ENCODE measurements around the gene ZNF267.
"Not testable (repeated sequence)": the region's sequence is repeated elsewhere in the genome, so short reads cannot be mapped to it uniquely, and the experiment has no call there.

ZNF267 gene

GRCh38 chr16:31879937-31880321 lies 6.3 kb downstream of the ZNF267 start:
- Histone ChIP-seq H3K27me3 (ENCODE audit: control insufficient read depth in 1 of 2, insufficient read depth in 2 of 2, low read length in 2 of 2) (no peaks in the 10 kb centered on the region), H3K4me3 (ENCODE audit: low read length in 2 of 2) (no peak overlapping the region), H3K27ac (ENCODE audit: low read length) (peak overlapping the region; percentile 71), H3K9me3 (ENCODE audit: control insufficient read depth in 2 of 2, low read length in 2 of 2) (no peaks in the 10 kb centered on the region), H3K36me3 (ENCODE audit: control insufficient read depth in 2 of 2, insufficient read depth in 2 of 2, low read length in 2 of 2) (no peaks in the 10 kb centered on the region), H3K4me1 (ENCODE audit: control insufficient read depth, insufficient read depth, low read length) (peaks cover 33% of the 10 kb centered on the region), H3K9ac (ENCODE audit: low read length in 2 of 2) (no peak overlapping the region)

- peaks cover 27% of the 10 kb centered on the region for H3K4me1 ChIP-seq (ENCODE audit: control insufficient read depth, insufficient read depth, low read length)
- peak overlapping the region; percentile 71 for H3K27ac ChIP-seq (ENCODE audit: low read length)
Measured at GRCh38 chr16:31880322-31880979, 6.8 kb downstream of the ZNF267 start.

GRCh38 chr16:31886227-31886626 lies 12.6 kb downstream of the ZNF267 start:
- no peaks in the 10 kb centered on the region for H3K27me3 ChIP-seq (ENCODE audit: control insufficient read depth in 1 of 2, insufficient read depth in 2 of 2, low read length in 2 of 2)
- no peaks in the 10 kb centered on the region for H3K9me3 ChIP-seq (ENCODE audit: control insufficient read depth in 2 of 2, low read length in 2 of 2)
- H3K9ac ChIP-seq (ENCODE audit: low read length in 2 of 2) = no peak overlapping the region
- H3K36me3 ChIP-seq (ENCODE audit: control insufficient read depth in 2 of 2, insufficient read depth in 2 of 2, low read length in 2 of 2) = peaks cover 11 to 20% of the 10 kb centered on the region in 2 donors
- no peaks in the 10 kb centered on the region for H3K4me1 ChIP-seq (ENCODE audit: control insufficient read depth, insufficient read depth, low read length)
- H3K27ac ChIP-seq (ENCODE audit: low read length) = no peak overlapping the region
- H3K4me3 ChIP-seq (ENCODE audit: low read length in 2 of 2) = no peak overlapping the region

More at GRCh38 chr16:31880322-31880979, 6.8 kb downstream of the ZNF267 start:
- Histone ChIP-seq H3K36me3 (ENCODE audit: control insufficient read depth in 2 of 2, insufficient read depth in 2 of 2, low read length in 2 of 2) (peaks cover 2 to 5% of the 10 kb centered on the region in 2 donors), H3K4me3 (ENCODE audit: low read length in 2 of 2) (peak overlapping the region in 1 of 2 donors; percentile 35), H3K9me3 (ENCODE audit: control insufficient read depth in 2 of 2, low read length in 2 of 2) (no peaks in the 10 kb centered on the region), H3K9ac (ENCODE audit: low read length in 2 of 2) (peak overlapping the region in 1 of 2 donors; percentile 13), H3K27me3 (ENCODE audit: control insufficient read depth in 1 of 2, insufficient read depth in 2 of 2, low read length in 2 of 2) (no peaks in the 10 kb centered on the region)

- Histone ChIP-seq H3K9ac (ENCODE audit: low read length in 2 of 2) (no peak overlapping the region), H3K27me3 (ENCODE audit: control insufficient read depth in 1 of 2, insufficient read depth in 2 of 2, low read length in 2 of 2) (no peaks in the 10 kb centered on the region), H3K4me3 (ENCODE audit: low read length in 2 of 2) (no peak overlapping the region), H3K36me3 (ENCODE audit: control insufficient read depth in 2 of 2, insufficient read depth in 2 of 2, low read length in 2 of 2) (peaks cover 16 to 20% of the 10 kb centered on the region in 2 donors), H3K27ac (ENCODE audit: low read length) (no peak overlapping the region), H3K9me3 (ENCODE audit: control insufficient read depth in 2 of 2, low read length in 2 of 2) (no peaks in the 10 kb centered on the region), H3K4me1 (ENCODE audit: control insufficient read depth, insufficient read depth, low read length) (no peaks in the 10 kb centered on the region)
Measured at GRCh38 chr16:31888735-31889134, 15.1 kb downstream of the ZNF267 start.

GRCh38 chr16:31892111-31892510 lies 18.5 kb downstream of the ZNF267 start:
- peaks cover 20% of the 10 kb centered on the region in 2 donors for H3K36me3 ChIP-seq (ENCODE audit: control insufficient read depth in 2 of 2, insufficient read depth in 2 of 2, low read length in 2 of 2)
- not testable (repeated sequence) for H3K9me3 ChIP-seq (ENCODE audit: control insufficient read depth in 2 of 2, low read length in 2 of 2); H3K4me1 ChIP-seq (ENCODE audit: control insufficient read depth, insufficient read depth, low read length); H3K4me3 ChIP-seq (ENCODE audit: low read length in 2 of 2); H3K27ac ChIP-seq (ENCODE audit: low read length); H3K27me3 ChIP-seq (ENCODE audit: control insufficient read depth in 1 of 2, insufficient read depth in 2 of 2, low read length in 2 of 2); H3K9ac ChIP-seq (ENCODE audit: low read length in 2 of 2)

GRCh38 chr16:31893824-31894223 lies 20.2 kb downstream of the ZNF267 start:
- peaks cover 20% of the 10 kb centered on the region in 2 donors for H3K36me3 ChIP-seq (ENCODE audit: control insufficient read depth in 2 of 2, insufficient read depth in 2 of 2, low read length in 2 of 2)
- H3K27me3 ChIP-seq (ENCODE audit: control insufficient read depth in 1 of 2, insufficient read depth in 2 of 2, low read length in 2 of 2) = no peaks in the 10 kb centered on the region
- H3K27ac ChIP-seq (ENCODE audit: low read length) = no peak overlapping the region
- H3K9me3 ChIP-seq (ENCODE audit: control insufficient read depth in 2 of 2, low read length in 2 of 2) = peaks cover 0 to 3% of the 10 kb centered on the region in 2 donors
- H3K4me1 ChIP-seq (ENCODE audit: control insufficient read depth, insufficient read depth, low read length) = no peaks in the 10 kb centered on the region
- no peak overlapping the region for H3K4me3 ChIP-seq (ENCODE audit: low read length in 2 of 2)
- no peak overlapping the region for H3K9ac ChIP-seq (ENCODE audit: low read length in 2 of 2)

GRCh38 chr16:31897283-31897682 lies 23.7 kb downstream of the ZNF267 start:
- H3K9me3 ChIP-seq (ENCODE audit: control insufficient read depth in 2 of 2, low read length in 2 of 2) = peaks cover 0 to 3% of the 10 kb centered on the region in 2 donors

GRCh38 chr16:31899505-31899904 lies 25.9 kb downstream of the ZNF267 start:
- Histone ChIP-seq H3K9ac (ENCODE audit: low read length in 2 of 2) (no peak overlapping the region), H3K36me3 (ENCODE audit: control insufficient read depth in 2 of 2, insufficient read depth in 2 of 2, low read length in 2 of 2) (peaks cover 8 to 10% of the 10 kb centered on the region in 2 donors), H3K27me3 (ENCODE audit: control insufficient read depth in 1 of 2, insufficient read depth in 2 of 2, low read length in 2 of 2) (no peaks in the 10 kb centered on the region), H3K4me1 (ENCODE audit: control insufficient read depth, insufficient read depth, low read length) (no peaks in the 10 kb centered on the region), H3K4me3 (ENCODE audit: low read length in 2 of 2) (no peak overlapping the region), H3K27ac (ENCODE audit: low read length) (no peak overlapping the region), H3K9me3 (ENCODE audit: control insufficient read depth in 2 of 2, low read length in 2 of 2) (peaks cover 0 to 3% of the 10 kb centered on the region in 2 donors)

More at GRCh38 chr16:31897283-31897682, 23.7 kb downstream of the ZNF267 start:
- Histone ChIP-seq H3K36me3 (ENCODE audit: control insufficient read depth in 2 of 2, insufficient read depth in 2 of 2, low read length in 2 of 2) (peaks cover 11 to 15% of the 10 kb centered on the region in 2 donors), H3K27ac (ENCODE audit: low read length) (no peak overlapping the region), H3K9ac (ENCODE audit: low read length in 2 of 2) (no peak overlapping the region), H3K4me3 (ENCODE audit: low read length in 2 of 2) (no peak overlapping the region), H3K4me1 (ENCODE audit: control insufficient read depth, insufficient read depth, low read length) (no peaks in the 10 kb centered on the region), H3K27me3 (ENCODE audit: control insufficient read depth in 1 of 2, insufficient read depth in 2 of 2, low read length in 2 of 2) (no peaks in the 10 kb centered on the region)

GRCh38 chr16:31904571-31904970 lies 31.0 kb downstream of the ZNF267 start:
- H3K9ac ChIP-seq (ENCODE audit: low read length in 2 of 2); H3K4me1 ChIP-seq (ENCODE audit: control insufficient read depth, insufficient read depth, low read length); H3K27me3 ChIP-seq (ENCODE audit: control insufficient read depth in 1 of 2, insufficient read depth in 2 of 2, low read length in 2 of 2); H3K36me3 ChIP-seq (ENCODE audit: control insufficient read depth in 2 of 2, insufficient read depth in 2 of 2, low read length in 2 of 2); H3K4me3 ChIP-seq (ENCODE audit: low read length in 2 of 2); H3K27ac ChIP-seq (ENCODE audit: low read length): not testable (repeated sequence)
- H3K9me3 ChIP-seq (ENCODE audit: control insufficient read depth in 2 of 2, low read length in 2 of 2) = peaks cover 3 to 14% of the 10 kb centered on the region in 2 donors

GRCh38 chr16:31913668-31914067 lies 40.1 kb downstream of the ZNF267 start:
- Histone ChIP-seq H3K27ac (ENCODE audit: low read length) (no peak overlapping the region), H3K9me3 (ENCODE audit: control insufficient read depth in 2 of 2, low read length in 2 of 2) (peaks cover 26 to 34% of the 10 kb centered on the region in 2 donors), H3K36me3 (ENCODE audit: control insufficient read depth in 2 of 2, insufficient read depth in 2 of 2, low read length in 2 of 2) (peaks cover 21 to 36% of the 10 kb centered on the region in 2 donors), H3K4me1 (ENCODE audit: control insufficient read depth, insufficient read depth, low read length) (no peaks in the 10 kb centered on the region), H3K4me3 (ENCODE audit: low read length in 2 of 2) (peak overlapping the region in 1 of 2 donors; percentile 31), H3K9ac (ENCODE audit: low read length in 2 of 2) (no peak overlapping the region), H3K27me3 (ENCODE audit: control insufficient read depth in 1 of 2, insufficient read depth in 2 of 2, low read length in 2 of 2) (no peaks in the 10 kb centered on the region)

- peak overlapping the region in 1 of 2 donors; percentile 0 for H3K4me3 ChIP-seq (ENCODE audit: low read length in 2 of 2)
- no peaks in the 10 kb centered on the region for H3K4me1 ChIP-seq (ENCODE audit: control insufficient read depth, insufficient read depth, low read length)
- peaks cover 32 to 34% of the 10 kb centered on the region in 2 donors for H3K9me3 ChIP-seq (ENCODE audit: control insufficient read depth in 2 of 2, low read length in 2 of 2)
- peaks cover 21 to 36% of the 10 kb centered on the region in 2 donors for H3K36me3 ChIP-seq (ENCODE audit: control insufficient read depth in 2 of 2, insufficient read depth in 2 of 2, low read length in 2 of 2)
- H3K9ac ChIP-seq (ENCODE audit: low read length in 2 of 2) = no peak overlapping the region
- H3K27me3 ChIP-seq (ENCODE audit: control insufficient read depth in 1 of 2, insufficient read depth in 2 of 2, low read length in 2 of 2) = no peaks in the 10 kb centered on the region
- H3K27ac ChIP-seq (ENCODE audit: low read length) = no peak overlapping the region
Measured at GRCh38 chr16:31916056-31916488, 42.5 kb downstream of the ZNF267 start.

Data from stomach smooth muscle (tissue), 2 donors.